Stimulated activated effector memory CD8-positive, alpha-beta T cell treated with anti-CD3 and anti-CD28 coated beads, Interleukin-12 subunit alpha, Interleukin-12 subunit beta, amount 100 ng/mL, for 72 hours (primary cell): ENCODE data around the gene DEPDC5.

Experiments
- ATAC-seq: fragments of 150-1000 bp; cut with Tn5 transposase; 2 replicates; pipeline ENCODE4 v1.10.0; 2021
- DNase-seq, 2 donors: peaks; one replicate each; pipeline ENCODE4 v3.0.0; 2021 to 2022; ENCODE audit warnings: low spot score in 2 of 2
- H3K27ac Mint-ChIP-seq: one replicate; pipeline ENCODE4 v1.8.0; 2022; ENCODE audit warnings: mild to moderate bottlenecking, mixed read lengths
- H3K36me3 Mint-ChIP-seq: one replicate; pipeline ENCODE4 v1.8.0; 2022; ENCODE audit warnings: mild to moderate bottlenecking, mixed read lengths
- H3K4me1 Mint-ChIP-seq: one replicate; pipeline ENCODE4 v1.8.0; 2022; ENCODE audit warnings: mixed read lengths
- H3K4me3 Mint-ChIP-seq: one replicate; pipeline ENCODE4 v1.8.0; 2022; ENCODE audit warnings: mild to moderate bottlenecking, mixed read lengths
- H3K9me3 Mint-ChIP-seq: one replicate; pipeline ENCODE4 v1.8.0; 2022; ENCODE audit warnings: mixed read lengths

Gene DEPDC5

DNA sequence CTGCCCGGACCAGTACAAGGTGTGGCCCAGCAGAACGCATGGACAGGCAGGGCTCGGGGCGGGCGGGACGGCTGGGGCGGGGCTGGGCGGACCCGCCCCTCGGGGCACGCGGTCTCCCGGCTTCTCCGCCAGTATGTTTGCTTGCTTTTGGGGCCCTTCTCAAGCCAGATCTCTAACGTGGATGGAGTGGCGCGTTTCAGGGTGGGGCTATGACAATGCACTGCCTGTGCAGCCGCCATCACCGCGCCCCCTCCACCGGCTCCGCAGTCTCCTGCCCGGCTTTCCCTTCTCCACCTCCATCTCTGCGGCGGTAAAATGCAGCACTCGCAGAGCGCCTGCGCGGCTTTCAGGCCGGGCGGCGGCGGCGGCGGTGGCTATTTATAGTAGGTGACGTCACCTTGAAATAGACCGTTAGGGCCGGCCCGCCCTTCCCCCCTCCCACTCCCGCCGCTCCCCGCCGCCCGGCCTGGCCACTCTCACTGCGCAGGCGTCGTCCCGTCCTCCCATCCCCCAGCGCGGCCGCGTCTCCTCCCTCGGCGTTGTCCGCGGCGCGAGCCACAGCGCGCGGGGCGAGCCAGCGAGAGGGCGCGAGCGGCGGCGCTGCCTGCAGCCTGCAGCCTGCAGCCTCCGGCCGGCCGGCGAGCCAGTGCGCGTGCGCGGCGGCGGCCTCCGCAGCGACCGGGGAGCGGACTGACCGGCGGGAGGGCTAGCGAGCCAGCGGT is 190.3 kb downstream of the DEPDC5 start, which contains the start of gene YWHAH:
Gene YWHAH (plus strand): TSS at position 558 of the 722 bp plus-strand sequence. CDS start 199 bp downstream, outside the sequence.
- H3K27ac Mint-ChIP-seq: peak within 1 kb of the TSS; percentile 86
- DNase-seq (peak; percentile 90 to 94), ATAC-seq (peak; percentile 82)
- H3K36me3 Mint-ChIP-seq: peaks cover 20% of the 10 kb centered on the region
- H3K4me1 Mint-ChIP-seq: peaks cover 17% of the 10 kb centered on the region
- H3K4me3 Mint-ChIP-seq: no peak within 1 kb of the TSS
- no peaks in the 10 kb centered on the region for H3K9me3 Mint-ChIP-seq

DNA sequence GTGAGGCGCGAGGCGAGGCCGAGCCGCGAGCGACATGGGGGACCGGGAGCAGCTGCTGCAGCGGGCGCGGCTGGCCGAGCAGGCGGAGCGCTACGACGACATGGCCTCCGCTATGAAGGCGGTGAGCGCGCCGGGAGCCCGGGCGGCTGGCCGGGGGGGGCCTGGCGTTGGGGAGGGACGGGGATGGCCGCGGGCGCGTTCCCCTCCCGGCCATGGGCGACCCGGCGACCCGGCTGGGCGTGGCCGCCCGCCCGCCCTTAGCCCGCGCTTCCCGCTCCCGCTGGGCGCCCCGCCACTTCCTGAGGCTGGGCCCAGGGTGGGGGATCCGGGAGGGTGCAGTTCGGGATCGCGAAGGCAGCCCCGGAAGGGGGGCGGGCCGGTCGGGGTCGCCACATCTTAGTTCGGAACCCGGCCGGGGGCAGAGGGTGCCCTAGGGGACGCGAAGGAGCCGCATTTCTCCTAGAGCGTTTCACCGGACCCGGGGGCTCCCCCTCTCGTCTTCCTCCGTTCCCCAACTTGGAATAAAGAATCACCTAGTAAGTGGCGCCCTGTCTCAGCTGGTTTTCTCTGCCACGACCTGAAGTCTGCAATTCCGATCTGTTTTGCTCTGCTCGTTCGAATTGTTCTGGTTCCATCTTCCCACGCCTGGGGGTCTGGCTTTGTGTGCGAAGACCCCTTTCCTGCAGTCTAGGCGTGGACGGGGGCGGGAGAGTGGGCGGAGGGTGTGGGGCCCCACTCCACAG is 191.1 kb downstream of the DEPDC5 start:
- H3K4me3 Mint-ChIP-seq: no peak overlapping the region
- no peaks in the 10 kb centered on the region for H3K9me3 Mint-ChIP-seq
- peaks cover 28% of the 10 kb centered on the region for H3K36me3 Mint-ChIP-seq
- no peak overlapping the region for H3K27ac Mint-ChIP-seq
- H3K4me1 Mint-ChIP-seq: peaks cover 17% of the 10 kb centered on the region
- ATAC-seq (peak; percentile 52), DNase-seq (peak; percentile 29 to 75)

DNA sequence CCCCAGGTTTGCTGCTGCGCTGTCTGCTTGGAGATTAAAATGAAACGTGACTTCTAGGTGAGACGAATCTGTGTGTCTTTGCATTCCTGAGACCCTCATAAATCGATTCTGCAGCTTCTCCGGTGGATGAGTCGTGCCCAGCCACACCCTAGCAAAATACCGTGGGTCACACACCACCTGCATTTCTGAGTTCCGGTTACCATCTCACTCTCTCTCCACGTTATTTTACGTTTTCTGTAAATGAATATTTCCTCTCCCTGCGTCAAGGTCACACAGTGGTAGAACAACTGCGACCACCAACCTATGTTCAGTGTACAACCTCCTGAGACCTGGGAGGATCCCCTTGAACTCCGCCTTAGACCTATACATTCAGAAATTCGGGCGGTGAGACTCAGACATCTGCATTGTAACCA is 191.6 kb downstream of the DEPDC5 start:
- H3K9me3 Mint-ChIP-seq: no peaks in the 10 kb centered on the region
- H3K4me3 Mint-ChIP-seq: no peak overlapping the region
- H3K36me3 Mint-ChIP-seq: peaks cover 34% of the 10 kb centered on the region
- ATAC-seq (no peak), DNase-seq (peak in 1 of 2 donors; percentile 57)
- peaks cover 22% of the 10 kb centered on the region for H3K4me1 Mint-ChIP-seq
- H3K27ac Mint-ChIP-seq: no peak overlapping the region

DNA sequence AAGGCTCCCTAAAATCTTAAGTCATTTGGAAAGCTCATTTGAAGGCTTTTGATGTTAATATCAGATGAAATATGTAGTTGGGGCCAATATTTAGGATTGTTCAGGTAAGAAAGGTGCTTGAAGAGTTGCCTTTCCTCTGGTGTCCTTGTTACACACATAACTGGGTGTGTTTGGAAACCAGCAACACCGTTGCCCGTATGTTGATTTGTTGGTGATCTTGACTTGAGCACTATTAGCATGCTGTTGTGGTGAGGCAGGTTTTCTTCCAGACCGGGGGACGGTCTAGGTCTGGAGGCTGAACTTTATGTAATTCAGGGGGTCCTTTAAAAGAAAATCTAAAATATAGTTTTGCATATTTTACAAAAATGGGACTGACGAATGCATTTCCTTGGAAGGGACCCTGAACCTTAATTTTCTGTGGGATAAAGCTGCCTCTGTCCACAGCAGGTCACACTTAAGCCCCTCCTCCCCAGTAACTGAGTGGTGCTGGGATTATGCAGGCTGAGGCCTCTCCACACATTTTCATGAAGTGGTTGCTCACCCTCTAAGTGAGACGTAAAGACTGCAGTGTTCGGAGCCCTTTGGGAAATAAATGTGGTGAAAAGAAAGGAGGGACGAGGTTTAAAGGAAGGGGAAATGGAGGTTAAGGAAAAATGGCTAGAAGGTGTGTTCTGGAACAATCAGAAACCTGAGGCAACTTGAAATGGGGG is 192.3 kb downstream of the DEPDC5 start:
- Mint-ChIP-seq H3K4me3 (no peak overlapping the region), H3K4me1 (peaks cover 29% of the 10 kb centered on the region), H3K9me3 (no peaks in the 10 kb centered on the region), H3K36me3 (peaks cover 40% of the 10 kb centered on the region), H3K27ac (no peak overlapping the region)
- DNase-seq (no peak), ATAC-seq (no peak)

DNA sequence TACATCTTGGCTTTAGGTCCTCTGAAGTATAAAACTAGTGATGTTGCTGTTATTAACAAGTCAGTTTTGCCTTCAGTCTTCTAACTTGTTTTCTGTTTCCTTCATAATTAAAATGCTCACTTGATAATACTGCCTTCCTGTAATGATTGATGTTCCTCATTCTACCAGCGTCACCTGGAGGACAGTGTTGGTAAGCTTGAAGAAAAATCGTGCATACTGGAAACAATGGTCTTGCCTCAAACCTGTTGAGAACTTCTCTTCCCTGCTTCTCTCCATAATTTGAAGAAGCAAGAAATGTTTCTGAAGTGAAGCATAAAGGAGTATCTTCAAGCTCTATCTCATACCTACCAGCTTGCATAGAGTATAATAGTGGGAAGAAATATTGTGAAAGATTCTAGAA is 193.5 kb downstream of the DEPDC5 start:
- Mint-ChIP-seq H3K4me3 (peak overlapping the region; percentile 23), H3K27ac (no peak overlapping the region), H3K36me3 (peaks cover 52% of the 10 kb centered on the region), H3K4me1 (peaks cover 40% of the 10 kb centered on the region), H3K9me3 (no peaks in the 10 kb centered on the region)
- no peak for ATAC-seq
- no peak for DNase-seq

DNA sequence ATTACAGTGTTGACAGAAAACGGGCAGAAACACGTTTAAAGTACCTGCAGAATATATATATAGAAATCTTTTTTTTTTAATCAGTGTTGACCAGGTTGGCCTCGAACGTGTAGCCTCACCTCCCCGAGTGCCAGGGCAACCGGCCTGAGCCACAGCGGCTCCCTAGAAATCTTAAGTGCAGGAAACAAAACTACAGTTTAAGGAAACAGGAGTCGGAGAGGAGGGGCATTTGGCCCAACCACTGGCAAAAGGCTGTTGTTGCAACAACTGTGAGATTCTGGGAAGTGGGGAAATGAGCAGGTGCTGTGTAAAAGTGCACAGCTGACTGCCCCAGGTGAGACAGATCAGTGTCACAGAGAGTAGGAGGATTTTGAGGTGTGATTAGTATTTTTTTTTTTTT is 194.2 kb downstream of the DEPDC5 start:
- DNase-seq: no peak
- Mint-ChIP-seq H3K27ac (no peak overlapping the region), H3K4me3 (no peak overlapping the region), H3K36me3 (peaks cover 57% of the 10 kb centered on the region), H3K4me1 (peaks cover 47% of the 10 kb centered on the region), H3K9me3 (no peaks in the 10 kb centered on the region)
- no peak for ATAC-seq

DNA sequence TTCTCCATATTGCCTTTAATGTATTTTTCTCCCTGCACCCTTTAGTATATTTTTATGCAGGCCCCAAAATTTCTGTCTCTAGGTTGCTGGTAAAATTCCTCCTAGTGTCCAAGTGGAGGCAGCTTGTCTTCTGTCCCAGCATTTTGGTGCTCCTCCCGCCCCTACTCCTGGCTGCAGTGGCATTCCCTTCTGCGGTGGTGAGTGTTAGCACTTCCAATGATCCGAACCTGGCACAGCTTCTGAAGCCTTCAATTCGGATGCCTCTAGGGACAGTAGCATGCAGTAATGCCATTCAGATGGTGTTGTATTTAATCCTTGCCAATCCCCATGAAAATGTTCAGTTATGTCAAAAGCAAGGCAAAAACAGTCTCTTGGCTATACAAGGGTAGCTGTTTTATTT is 196.4 kb downstream of the DEPDC5 start:
- ATAC-seq (no peak), DNase-seq (no peak)
- Mint-ChIP-seq H3K4me1 (peaks cover 70% of the 10 kb centered on the region), H3K27ac (no peak overlapping the region), H3K36me3 (peaks cover 79% of the 10 kb centered on the region), H3K9me3 (no peaks in the 10 kb centered on the region), H3K4me3 (no peak overlapping the region)

DNA sequence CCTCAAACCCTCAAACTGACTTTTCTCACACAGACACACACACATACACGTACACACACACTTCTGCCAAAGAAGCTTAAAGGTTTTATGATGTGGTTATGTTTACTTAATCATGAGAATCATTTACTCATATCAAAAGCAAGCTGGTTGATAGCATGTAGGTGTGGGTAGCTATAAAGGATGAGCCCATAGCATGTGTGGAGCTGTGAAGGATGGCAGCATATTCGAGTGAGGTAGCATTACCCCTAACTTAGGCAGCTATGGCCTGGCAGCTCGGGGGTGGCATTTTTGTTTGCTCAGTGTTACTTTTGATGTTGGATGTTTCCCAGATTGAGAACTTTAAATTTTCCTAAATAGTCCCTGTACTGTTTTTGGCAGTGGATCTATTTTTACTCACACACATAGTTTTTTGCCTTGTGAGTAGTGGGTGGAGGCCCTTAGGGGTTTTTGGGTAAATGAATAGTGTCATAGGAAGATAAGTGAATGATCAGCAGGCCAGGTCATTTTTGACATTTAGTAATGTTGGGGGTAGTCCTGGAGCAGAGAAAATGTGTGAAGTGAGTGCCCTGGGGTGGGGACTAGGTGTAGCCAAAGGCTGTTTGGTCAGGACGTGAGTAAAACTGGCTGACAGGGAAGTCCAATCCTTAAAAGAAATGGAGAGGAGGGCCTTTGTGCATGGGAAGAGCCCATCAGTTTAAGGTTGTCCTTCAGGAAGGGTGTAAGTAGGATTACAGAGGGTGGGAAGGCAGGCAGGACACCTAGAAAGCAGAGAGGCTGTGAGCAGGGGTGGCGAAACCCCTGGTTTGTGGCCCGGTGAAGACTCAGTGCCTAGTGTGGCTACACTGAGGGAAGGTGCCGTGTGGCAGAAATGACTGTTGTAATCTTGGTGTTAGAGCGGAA is 197.6 kb downstream of the DEPDC5 start:
- Mint-ChIP-seq H3K36me3 (peaks cover 91% of the 10 kb centered on the region), H3K27ac (peak overlapping the region; percentile 95), H3K9me3 (no peaks in the 10 kb centered on the region), H3K4me1 (peaks cover 80% of the 10 kb centered on the region), H3K4me3 (peak overlapping the region; percentile 65)
- peak; percentile 46 to 66 for DNase-seq
- ATAC-seq: peak; percentile 91

DNA sequence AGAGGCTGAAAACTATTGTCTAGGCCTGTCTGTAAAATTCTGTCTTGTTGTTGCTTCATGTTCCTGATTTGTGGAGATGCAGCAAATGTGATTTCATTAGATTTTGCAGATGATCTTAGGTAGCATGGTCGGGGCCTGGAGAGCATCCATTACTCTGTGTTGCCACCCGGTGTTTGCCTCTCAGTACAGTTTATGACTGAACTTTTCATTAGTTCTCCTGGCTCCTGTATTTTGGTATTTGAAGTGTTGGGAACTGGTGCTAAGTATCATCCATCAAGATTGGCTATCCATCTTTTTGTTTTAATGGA is 198.2 kb downstream of the DEPDC5 start:
- no peak for ATAC-seq
- Mint-ChIP-seq H3K36me3 (peaks cover 97% of the 10 kb centered on the region), H3K9me3 (no peaks in the 10 kb centered on the region), H3K27ac (peak overlapping the region; percentile 95), H3K4me1 (peaks cover 84% of the 10 kb centered on the region), H3K4me3 (peak overlapping the region; percentile 65)
- DNase-seq: no peak

DNA sequence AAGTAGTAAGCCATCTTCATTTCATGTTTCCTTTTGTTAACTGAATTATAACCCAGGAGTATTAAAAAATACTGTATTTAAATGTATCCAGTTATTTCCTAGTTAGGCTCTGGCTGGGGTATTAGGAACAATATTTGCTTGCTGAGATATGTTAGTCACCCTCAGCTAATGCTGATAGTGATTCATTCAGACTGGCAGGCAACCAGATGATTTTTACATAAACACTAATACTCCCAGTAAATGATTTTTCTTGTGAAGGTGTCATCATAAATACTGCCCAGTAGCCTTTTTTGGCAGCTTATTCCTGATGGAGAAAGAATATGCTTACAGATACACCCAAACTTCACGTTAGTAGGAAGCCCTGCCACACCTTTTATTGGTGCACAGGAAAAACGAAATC is 198.7 kb downstream of the DEPDC5 start:
- peaks cover 98% of the 10 kb centered on the region for H3K36me3 Mint-ChIP-seq
- H3K27ac Mint-ChIP-seq: peak overlapping the region; percentile 95
- H3K4me3 Mint-ChIP-seq: peak overlapping the region; percentile 65
- ATAC-seq (no peak), DNase-seq (no peak)
- H3K4me1 Mint-ChIP-seq: peaks cover 80% of the 10 kb centered on the region
- H3K9me3 Mint-ChIP-seq: no peaks in the 10 kb centered on the region

DNA sequence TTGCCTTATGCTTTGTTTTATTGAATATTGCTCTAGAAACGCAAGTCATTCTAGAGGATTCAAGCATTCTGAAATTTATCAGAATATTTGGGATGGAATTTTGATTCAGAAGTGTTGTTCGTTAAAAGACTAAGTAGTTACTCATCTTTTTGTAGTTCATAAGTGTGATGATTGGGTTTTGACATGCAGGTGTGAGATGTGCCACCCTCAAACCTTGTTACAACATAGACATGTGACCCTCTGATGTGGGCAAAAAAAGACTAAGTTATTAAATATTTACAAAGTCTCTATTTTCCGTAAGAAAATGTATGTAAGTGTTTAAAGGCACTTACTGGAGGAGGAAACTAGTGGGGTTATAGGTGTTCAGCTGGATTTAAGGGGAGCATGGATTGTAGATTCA is 199.4 kb downstream of the DEPDC5 start:
- H3K4me3 Mint-ChIP-seq: peak overlapping the region; percentile 65
- peaks cover 80% of the 10 kb centered on the region for H3K4me1 Mint-ChIP-seq
- H3K27ac Mint-ChIP-seq: peak overlapping the region; percentile 70
- ATAC-seq (no peak), DNase-seq (no peak)
- H3K36me3 Mint-ChIP-seq: peaks cover 98% of the 10 kb centered on the region
- H3K9me3 Mint-ChIP-seq: no peaks in the 10 kb centered on the region

DNA sequence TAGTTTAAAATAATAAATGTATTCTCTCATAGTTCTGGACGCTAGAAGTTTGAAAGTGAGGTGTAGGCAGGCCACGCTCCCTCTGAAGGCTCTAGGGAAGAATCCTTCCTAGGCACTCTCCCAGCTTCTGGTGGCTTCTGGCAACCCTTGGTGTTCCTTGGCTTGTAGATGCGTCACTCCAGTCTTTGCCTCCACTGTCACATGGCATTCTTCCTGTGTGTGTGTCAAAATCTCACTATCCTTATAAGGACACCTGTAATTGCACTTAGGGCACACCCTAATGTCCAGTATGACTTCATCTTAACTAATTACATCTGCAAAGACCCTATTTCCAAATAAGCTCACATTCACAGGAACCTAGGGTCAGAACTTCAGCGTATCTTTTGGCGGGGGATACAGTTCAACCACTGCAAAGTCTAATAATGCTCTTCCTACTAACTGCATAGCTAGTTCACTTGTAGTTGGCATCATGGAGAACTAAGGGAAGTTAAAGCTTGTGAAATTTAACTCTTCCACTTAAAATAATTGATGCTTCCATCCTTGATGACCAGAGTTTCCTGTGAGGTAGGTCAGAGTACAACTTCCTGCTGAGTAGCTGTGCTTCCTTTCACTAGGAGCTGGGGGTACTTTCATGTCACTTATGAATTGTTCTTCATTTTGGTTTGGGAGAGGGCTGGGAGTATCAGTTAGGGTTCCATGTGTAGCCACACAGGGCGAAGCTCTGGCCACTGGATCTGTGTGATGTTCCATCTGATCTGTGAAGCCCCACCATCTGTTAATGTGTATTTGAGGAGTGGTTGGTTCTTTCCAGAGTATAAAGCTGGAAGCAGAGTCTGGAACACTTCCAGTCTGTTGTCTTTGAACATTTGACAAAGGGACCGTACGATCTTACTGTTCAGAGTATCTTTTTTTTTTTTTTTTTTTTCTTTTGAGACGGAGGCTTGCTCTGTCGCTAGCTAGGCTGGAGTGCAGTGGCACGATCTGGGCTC is 201.0 kb downstream of the DEPDC5 start:
- ATAC-seq (no peak), DNase-seq (no peak)
- Mint-ChIP-seq H3K9me3 (no peaks in the 10 kb centered on the region), H3K4me1 (peaks cover 92% of the 10 kb centered on the region), H3K36me3 (peaks cover 92% of the 10 kb centered on the region), H3K4me3 (peak overlapping the region; percentile 17), H3K27ac (peak overlapping the region; percentile 70)

DNA sequence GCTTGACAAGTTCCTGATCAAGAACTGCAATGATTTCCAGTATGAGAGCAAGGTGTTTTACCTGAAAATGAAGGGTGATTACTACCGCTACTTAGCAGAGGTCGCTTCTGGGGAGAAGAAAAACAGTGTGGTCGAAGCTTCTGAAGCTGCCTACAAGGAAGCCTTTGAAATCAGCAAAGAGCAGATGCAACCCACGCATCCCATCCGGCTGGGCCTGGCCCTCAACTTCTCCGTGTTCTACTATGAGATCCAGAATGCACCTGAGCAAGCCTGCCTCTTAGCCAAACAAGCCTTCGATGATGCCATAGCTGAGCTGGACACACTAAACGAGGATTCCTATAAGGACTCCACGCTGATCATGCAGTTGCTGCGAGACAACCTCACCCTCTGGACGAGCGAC is 202.5 kb downstream of the DEPDC5 start:
- Mint-ChIP-seq H3K4me1 (peaks cover 78% of the 10 kb centered on the region), H3K27ac (peak overlapping the region; percentile 70), H3K9me3 (no peaks in the 10 kb centered on the region), H3K4me3 (peak overlapping the region; percentile 3), H3K36me3 (peaks cover 77% of the 10 kb centered on the region)
- DNase-seq (no peak), ATAC-seq (no peak)
